Hepatocyte (in vitro differentiated cells): ENCODE measurements around the gene DIRAS3.

Experiments
- CTCF ChIP-seq: fragments of 200-600 bp; sonication (generic); IDR thresholded peaks from 2 replicates; pipeline ENCODE4 v1.5.1; 2016; ENCODE audit warnings: antibody characterized with exemption, mild to moderate bottlenecking; ENCODE audit not compliant: poor library complexity
- EZH2phosphoT487 ChIP-seq: fragments of 200-600 bp; sonication (generic); IDR thresholded peaks from one replicate; pipeline ENCODE4 v1.6.1; 2018; ENCODE audit warnings: antibody characterized with exemption, mild to moderate bottlenecking, low read depth, moderate library complexity; ENCODE audit not compliant: unreplicated experiment, severe bottlenecking

- TF ChIP-seq CTCF = no peak
- TF ChIP-seq EZH2phosphoT487 = no peak
Observed at GRCh38 chr1:68036946-68037345, 13.5 kb downstream of the DIRAS3 start.
